GM20431 (cell line): ENCODE data around the gene KLRC1.
"Not testable (repeated sequence)": the region's sequence is repeated elsewhere in the genome, so short reads cannot be mapped to it uniquely, and the experiment has no call there.

Experiments used
- in situ Hi-C: fragments of 300-500 bp; cut with MseI, MboI; formaldehyde crosslinking; loops from one replicate; pipeline ENCODE4 v1.15.0; 2020; ENCODE audit warnings: low sequenced_read_pairs; ENCODE audit not compliant: unreplicated experiment

Gene KLRC1

GRCh38 chr12:10453156-10453555 lies at the start of gene KLRC1:
KLRC1 (minus strand) TSS chr12:10453377; CDS start chr12:10451156, 2,221 bp downstream.
- in situ Hi-C loops = no loop called here

GRCh38 chr12:10501030-10501429 lies 47.9 kb upstream of the KLRC1 start:
- in situ Hi-C loops = no loop called here

GRCh38 chr12:10498042-10498441 lies 44.9 kb upstream of the KLRC1 start:
- in situ Hi-C loops = no loop called here

GRCh38 chr12:10497602-10498001 lies 44.4 kb upstream of the KLRC1 start:
- in situ Hi-C loops = no loop called here

- in situ Hi-C loops = no loop called here
These were observed 38.6 kb upstream of the KLRC1 start for GRCh38 chr12:10491766-10492165.

- in situ Hi-C loops = not testable (repeated sequence)
These were observed 34.2 kb upstream of the KLRC1 start for GRCh38 chr12:10487328-10487727.

- in situ Hi-C loops = not testable (repeated sequence)
These were observed 28.7 kb upstream of the KLRC1 start for GRCh38 chr12:10481901-10482300.

- in situ Hi-C loops = not testable (repeated sequence)
These were observed 19.6 kb upstream of the KLRC1 start for GRCh38 chr12:10472808-10473207.

GRCh38 chr12:10469701-10470100 lies 16.5 kb upstream of the KLRC1 start:
- in situ Hi-C loops = no loop called here

GRCh38 chr12:10466311-10466710 lies 13.1 kb upstream of the KLRC1 start:
- in situ Hi-C loops = no loop called here

GRCh38 chr12:10457760-10458159 lies 4.6 kb upstream of the KLRC1 start:
- in situ Hi-C loops = no loop called here

GRCh38 chr12:10456856-10457255 lies 3.7 kb upstream of the KLRC1 start:
- in situ Hi-C loops = no loop called here

GRCh38 chr12:10455766-10456165 lies 2.6 kb upstream of the KLRC1 start:
- in situ Hi-C loops = no loop called here

GRCh38 chr12:10454531-10454930 lies 1.4 kb upstream of the KLRC1 start:
- in situ Hi-C loops = no loop called here

GRCh38 chr12:10448236-10448635 lies 4.9 kb downstream of the KLRC1 start:
- in situ Hi-C loops = no loop called here

- in situ Hi-C loops = not testable (repeated sequence)
These were observed 7.1 kb downstream of the KLRC1 start for GRCh38 chr12:10446052-10446451.

GRCh38 chr12:10441144-10441543 lies 12.0 kb downstream of the KLRC1 start:
- in situ Hi-C loops = not testable (repeated sequence)

- in situ Hi-C loops = not testable (repeated sequence)
These were observed 13.4 kb downstream of the KLRC1 start for GRCh38 chr12:10439608-10440274.

GRCh38 chr12:10437601-10438000 lies 15.6 kb downstream of the KLRC1 start:
- in situ Hi-C loops = not testable (repeated sequence)

- in situ Hi-C loops = not testable (repeated sequence)
These were observed 17.4 kb downstream of the KLRC1 start, which contains the start of gene KLRC2 for GRCh38 chr12:10435816-10436215. KLRC2 (minus strand) TSS chr12:10436010; CDS start chr12:10435986, 24 bp downstream.

GRCh38 chr12:10430623-10431022 lies 22.6 kb downstream of the KLRC1 start:
- in situ Hi-C loops = not testable (repeated sequence)

GRCh38 chr12:10425938-10426337 lies 27.2 kb downstream of the KLRC1 start:
- in situ Hi-C loops = not testable (repeated sequence)
